Measurements from ENCODE around the gene GALNT9.
"Not testable (repeated sequence)": the region's sequence is repeated elsewhere in the genome, so short reads cannot be mapped to it uniquely, and the experiment has no call there.

Gene GALNT9

GRCh38 chr12:132300789-132301722 lies 28.3 kb downstream of the GALNT9 start:
- in situ Hi-C loops (cut with HindIII; ENCODE audit: low sequenced_read_pairs), result no loop called here
- DNase-seq (ENCODE audit: low read depth), result no peak
- no peak overlapping the region for H3K4me3 ChIP-seq (ENCODE audit: low read depth, low read length)
- TF ChIP-seq, protein P1, sequence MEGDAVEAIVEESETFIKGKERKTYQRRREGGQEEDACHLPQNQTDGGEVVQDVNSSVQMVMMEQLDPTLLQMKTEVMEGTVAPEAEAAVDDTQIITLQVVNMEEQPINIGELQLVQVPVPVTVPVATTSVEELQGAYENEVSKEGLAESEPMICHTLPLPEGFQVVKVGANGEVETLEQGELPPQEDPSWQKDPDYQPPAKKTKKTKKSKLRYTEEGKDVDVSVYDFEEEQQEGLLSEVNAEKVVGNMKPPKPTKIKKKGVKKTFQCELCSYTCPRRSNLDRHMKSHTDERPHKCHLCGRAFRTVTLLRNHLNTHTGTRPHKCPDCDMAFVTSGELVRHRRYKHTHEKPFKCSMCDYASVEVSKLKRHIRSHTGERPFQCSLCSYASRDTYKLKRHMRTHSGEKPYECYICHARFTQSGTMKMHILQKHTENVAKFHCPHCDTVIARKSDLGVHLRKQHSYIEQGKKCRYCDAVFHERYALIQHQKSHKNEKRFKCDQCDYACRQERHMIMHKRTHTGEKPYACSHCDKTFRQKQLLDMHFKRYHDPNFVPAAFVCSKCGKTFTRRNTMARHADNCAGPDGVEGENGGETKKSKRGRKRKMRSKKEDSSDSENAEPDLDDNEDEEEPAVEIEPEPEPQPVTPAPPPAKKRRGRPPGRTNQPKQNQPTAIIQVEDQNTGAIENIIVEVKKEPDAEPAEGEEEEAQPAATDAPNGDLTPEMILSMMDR (IDR thresholded peaks at IDR 0.05; ENCODE audit: low read depth, low read length, missing control alignments), result no peak

DNA sequence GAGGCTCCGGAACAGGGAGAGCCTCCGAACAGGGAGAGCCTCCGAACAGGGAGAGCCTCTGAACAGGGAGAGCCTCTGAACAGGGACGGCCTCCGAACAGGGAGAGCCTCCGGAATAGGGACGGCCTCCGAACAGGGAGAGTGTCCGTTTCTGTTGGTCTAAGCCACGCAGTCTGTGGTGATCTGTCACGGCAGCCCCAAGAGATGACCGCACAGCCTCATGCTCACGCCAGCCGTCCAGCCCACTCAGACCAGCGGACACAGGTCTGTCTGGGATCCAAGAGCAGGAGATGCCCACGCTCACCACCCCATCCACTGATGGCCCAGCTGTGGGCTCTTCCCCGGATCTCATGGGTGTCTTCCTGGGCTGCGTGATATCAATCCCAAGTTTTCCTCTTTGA lies 33.3 kb downstream of the GALNT9 start:
- in situ Hi-C loops (cut with HindIII; ENCODE audit: low sequenced_read_pairs), result no loop called here
- TF ChIP-seq, protein P1 (IDR thresholded peaks at IDR 0.05; ENCODE audit: low read depth, low read length, missing control alignments), result no peak
- no peak for DNase-seq (ENCODE audit: low read depth)
- H3K4me3 ChIP-seq (ENCODE audit: low read depth, low read length), result no peak overlapping the region

- in situ Hi-C loops (cut with HindIII; ENCODE audit: low sequenced_read_pairs); DNase-seq (ENCODE audit: low read depth); H3K4me3 ChIP-seq (ENCODE audit: low read depth, low read length): not testable (repeated sequence)
Measured at GRCh38 chr12:132295561-132295960, 33.8 kb downstream of the GALNT9 start.

GRCh38 chr12:132295101-132295526 lies 34.3 kb downstream of the GALNT9 start:
- in situ Hi-C loops (cut with HindIII; ENCODE audit: low sequenced_read_pairs), result no loop called here

GRCh38 chr12:132294121-132295034 lies 35.0 kb downstream of the GALNT9 start:
- no peak for DNase-seq (ENCODE audit: low read depth)
- in situ Hi-C loops (cut with HindIII; ENCODE audit: low sequenced_read_pairs), result no loop called here
- TF ChIP-seq, protein P1 (IDR thresholded peaks at IDR 0.05; ENCODE audit: low read depth, low read length, missing control alignments), result no peak
- H3K4me3 ChIP-seq (ENCODE audit: low read depth, low read length), result no peak overlapping the region

More at GRCh38 chr12:132295101-132295526, 34.3 kb downstream of the GALNT9 start:
- no peak overlapping the region for H3K4me3 ChIP-seq (ENCODE audit: low read depth, low read length)
- TF ChIP-seq, protein P1 (IDR thresholded peaks at IDR 0.05; ENCODE audit: low read depth, low read length, missing control alignments), result no peak
- no peak for DNase-seq (ENCODE audit: low read depth)

- in situ Hi-C loops (cut with HindIII; ENCODE audit: low sequenced_read_pairs), result no loop called here
- TF ChIP-seq, protein P1 (IDR thresholded peaks at IDR 0.05; ENCODE audit: low read depth, low read length, missing control alignments), result no peak
- DNase-seq (ENCODE audit: low read depth), result no peak
- H3K4me3 ChIP-seq (ENCODE audit: low read depth, low read length), result no peak overlapping the region
Measured at GRCh38 chr12:132292328-132293319, 36.8 kb downstream of the GALNT9 start.
